K562 (cell line): Measurements from ENCODE around the gene TMSB10. TPM values are rescaled to one million over a fixed set of nuclear protein-coding genes. Genes with fewer than 3 reads are reported as not detected.

Source experiments
- ATF3 ChIP-seq, 2 experiments: fragments of 450-650 bp in 1 of 2; sonication (generic) in 1 of 2; formaldehyde crosslinking in 1 of 2; IDR thresholded peaks in 1 of 2; conservative IDR thresholded peaks in 1 of 2; 2 replicates each; pipeline versions ENCODE4 v1.6.1 to v1.8.1; 2016 to 2023; ENCODE audit warnings: mild to moderate bottlenecking in 2 of 2, moderate library complexity in 2 of 2, inconsistent platforms in 1 of 2, missing genetic modification reagents in 1 of 2
- ATF7 ChIP-seq: fragments of 450-650 bp; IDR thresholded peaks from 2 replicates; pipeline ENCODE4 v1.7.1; 2014; ENCODE audit warnings: mild to moderate bottlenecking, moderate library complexity
- BCLAF1 ChIP-seq, 2 experiments: fragments of 450-650 bp in 1 of 2; IDR thresholded peaks; 2 replicates each; pipeline ENCODE4 v1.6.1; 2011 to 2017; ENCODE audit warnings: low read depth in 2 of 2, antibody characterized with exemption in 1 of 2, borderline replicate concordance in 1 of 2, low read length in 1 of 2, mild to moderate bottlenecking in 1 of 2, mixed read lengths in 1 of 2; ENCODE audit not compliant: control insufficient read depth in 1 of 2
- CHD4 ChIP-seq: fragments of 200-600 bp; sonication (generic); IDR thresholded peaks from 3 replicates; pipeline ENCODE4 v1.6.1; 2012; ENCODE audit warnings: low read depth, mild to moderate bottlenecking, mixed read lengths, low read length, inconsistent platforms; ENCODE audit not compliant: insufficient read depth, insufficient replicate concordance, poor library complexity, severe bottlenecking
- CREB3 ChIP-seq: fragments of 450-650 bp; conservative IDR thresholded peaks from 2 replicates; pipeline ENCODE4 v1.6.1; 2016; ENCODE audit warnings: missing genetic modification characterization, low read depth, mild to moderate bottlenecking, missing compliant biosample characterization, moderate library complexity
- EGR1 ChIP-seq: fragments of 450-650 bp; conservative IDR thresholded peaks from 2 replicates; pipeline ENCODE4 v1.6.1; 2017; ENCODE audit warnings: mild to moderate bottlenecking
- ETS1 ChIP-seq: conservative IDR thresholded peaks from 2 replicates; pipeline ENCODE4 v1.6.1; 2011; ENCODE audit warnings: low read depth, mild to moderate bottlenecking, low read length; ENCODE audit not compliant: control insufficient read depth
- ETS2 ChIP-seq: IDR thresholded peaks from 2 replicates; pipeline ENCODE4 v1.6.1; 2016; ENCODE audit warnings: borderline replicate concordance, missing genetic modification characterization, mild to moderate bottlenecking, moderate library complexity, missing compliant biosample characterization; ENCODE audit not compliant: poor library complexity, severe bottlenecking
- FIP1L1 ChIP-seq: fragments of 200-400 bp; formaldehyde crosslinking; IDR thresholded peaks from 2 replicates; pipeline ENCODE4 v1.6.1; 2018; ENCODE audit warnings: mild to moderate bottlenecking, low read depth, low read length; ENCODE audit not compliant: poor library complexity, severe bottlenecking
- HDAC2 ChIP-seq: fragments of 450-650 bp; IDR thresholded peaks from 2 replicates; pipeline ENCODE4 v1.6.1; 2016; ENCODE audit warnings: mild to moderate bottlenecking
- HDAC8 ChIP-seq: fragments of 450-650 bp; IDR thresholded peaks from 2 replicates; pipeline ENCODE4 v1.6.1; 2016; ENCODE audit warnings: mild to moderate bottlenecking, missing genetic modification characterization, moderate library complexity, missing compliant biosample characterization
- HIVEP1 ChIP-seq: fragments of 250-450 bp; sonication (Bioruptor Pico); IDR thresholded peaks from 2 replicates; pipeline ENCODE4 v1.4.0; 2020; ENCODE audit warnings: mild to moderate bottlenecking
- HLTF ChIP-seq: fragments of 450-650 bp; IDR thresholded peaks from 2 replicates; pipeline ENCODE4 v1.6.1; 2016
- LCOR ChIP-seq: sonication (generic); formaldehyde crosslinking; IDR thresholded peaks from 2 replicates; pipeline ENCODE4 v1.8.0; 2022; ENCODE audit warnings: mild to moderate bottlenecking, missing genetic modification reagents
- LEF1 ChIP-seq: fragments of 450-650 bp; IDR thresholded peaks from 2 replicates; pipeline ENCODE4 v1.6.1; 2016; ENCODE audit warnings: mild to moderate bottlenecking
- POLR2A ChIP-seq: fragments of 450-650 bp; conservative IDR thresholded peaks from 2 replicates; pipeline ENCODE4 v1.6.1; 2016
- SRSF7 ChIP-seq: fragments of 200-400 bp; formaldehyde crosslinking; optimal IDR thresholded peaks from 2 replicates; pipeline ENCODE3; 2017; ENCODE audit warnings: mild to moderate bottlenecking, low read depth, low read length
- SRSF9 ChIP-seq: fragments of 200-400 bp; formaldehyde crosslinking; IDR thresholded peaks from 2 replicates; pipeline ENCODE4 v1.6.1; 2017; ENCODE audit warnings: low read depth, low read length, borderline replicate concordance
- ZBTB2 ChIP-seq: fragments of 450-650 bp; IDR thresholded peaks from 2 replicates; pipeline ENCODE4 v1.6.1; 2016; ENCODE audit warnings: antibody characterized with exemption
- polyA plus RNA-seq, 8 experiments: library from polyadenylated mRNA; depleted of rRNA in 4 of 8; stranded (reverse) in 5 of 8; unstranded in 3 of 8; fragments of >200 nt; fragmentation: Nextera tagmentation in 2 of 8; fragmentation: Illumina TruSeq in 1 of 8; extraction: Ambion mirVana in 2 of 8; extraction: Trizol in 1 of 8; gene quantifications; 2 replicates each; pipeline versions ENCODE4 v1.2.1 to v1.2.3, GENCODE V29; 2011 to 2014; ENCODE audit warnings: inconsistent platforms in 1 of 8, missing spikeins in 1 of 8
- total RNA-seq, 7 experiments: library from RNA; depleted of rRNA in 6 of 7; stranded (reverse); fragments of >200 nt in 6 of 7; fragmentation: Illumina TruSeq in 2 of 7; extraction: Trizol in 2 of 7; gene quantifications; 2 replicates each; pipeline versions ENCODE4 v1.2.1 to v1.2.3, GENCODE V29; 2011 to 2021; ENCODE audit warnings: low replicate concordance in 1 of 7

TMSB10 gene
- total and polyA plus RNA-seq, 9 of the 15 experiments (the other 6 are each of a cell fraction or from before 2014, with no cell fraction given), result 382 to 2,226 (median 959) TPM

- TF ChIP-seq FIP1L1 (no peak), SRSF9 (no peak), SRSF7 (no peak), ATF3 (IDR thresholded peaks at IDR 0.05) (peak; percentile 99), ATF3 (CRISPR knock-in tag; conservative IDR thresholded peaks at IDR 0.05) (peak; percentile 63; the same call in 1 of the 2 replicates), ETS1 (no peak), HLTF (no peak), HIVEP1 (no peak), LEF1 (peak; percentile 81; the same call in 1 of the 2 replicates), ETS2 (tag) (no peak), HDAC8 (peak; percentile 33; the same call in 1 of the 2 replicates), POLR2A (peak; percentile 27; the same call in 1 of the 2 replicates), ZBTB2 (no peak), ATF7 (peak; percentile 88), HDAC2 (0 out of 2 replicates have a peak, but pooled peaks have one; percentile 54), CHD4 (no peak), CREB3 (tag) (no peak), EGR1 (peak; percentile 99), LCOR (no peak), BCLAF1 (IDR thresholded peaks at IDR 0.05; ENCODE audit: borderline replicate concordance in 1 of 2, control insufficient read depth in 1 of 2, low read depth in 2 of 2, low read length in 1 of 2) (no peak)
These were observed 14.6 kb downstream of the TMSB10 start (continued) for GRCh38 chr2:84919885-84920580.
